ENCODE measurements around the gene FUT8.

DNA sequence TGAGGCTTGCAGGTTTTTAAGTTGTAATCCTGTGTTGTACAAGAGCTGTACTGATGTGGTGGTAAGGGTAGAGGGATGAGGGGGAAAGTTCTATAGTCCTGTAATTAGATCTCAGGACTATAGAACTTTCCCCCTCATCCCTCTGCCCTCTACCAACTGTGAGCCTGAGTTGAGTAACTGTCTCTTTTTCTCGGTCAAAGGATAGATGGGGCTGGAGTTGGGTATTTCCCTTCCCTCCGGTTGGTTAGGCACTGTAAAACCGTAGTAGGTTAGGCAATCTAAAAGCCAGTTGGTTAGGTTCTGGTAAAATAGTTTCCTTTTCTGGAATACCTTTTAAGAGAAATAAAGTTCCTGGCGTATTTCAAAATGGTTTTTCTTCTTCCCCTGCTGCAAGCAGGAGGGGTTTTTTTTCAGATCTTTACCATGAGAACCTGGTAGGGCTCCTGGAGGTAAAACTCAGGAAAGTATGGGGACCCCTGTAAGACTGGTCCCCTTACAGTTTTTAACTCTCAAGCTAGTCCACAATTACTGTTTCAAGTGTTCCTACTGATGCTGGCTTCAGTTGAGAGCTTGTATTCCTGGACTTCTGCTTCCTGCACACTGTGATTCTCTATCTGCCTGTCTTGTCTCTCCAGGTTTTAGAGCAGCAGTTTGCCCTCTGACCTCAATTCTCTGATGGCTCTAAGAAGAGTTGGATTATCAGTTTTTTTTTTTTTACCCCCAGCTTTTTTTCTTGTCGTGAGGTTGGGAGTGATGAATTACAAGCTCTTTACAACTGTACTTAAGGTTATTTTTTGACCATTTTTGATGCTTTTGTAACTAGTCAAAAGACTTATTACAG, 58.7 kb downstream of the FUT8 start:
- TF ChIP-seq POLR2A (IDR thresholded peaks at IDR 0.05) (no peak), POLR2AphosphoS5 (IDR thresholded peaks at IDR 0.05) (no peak), EP300 (IDR thresholded peaks at IDR 0.05) (no peak)
- TF ChIP-seq, protein P1, sequence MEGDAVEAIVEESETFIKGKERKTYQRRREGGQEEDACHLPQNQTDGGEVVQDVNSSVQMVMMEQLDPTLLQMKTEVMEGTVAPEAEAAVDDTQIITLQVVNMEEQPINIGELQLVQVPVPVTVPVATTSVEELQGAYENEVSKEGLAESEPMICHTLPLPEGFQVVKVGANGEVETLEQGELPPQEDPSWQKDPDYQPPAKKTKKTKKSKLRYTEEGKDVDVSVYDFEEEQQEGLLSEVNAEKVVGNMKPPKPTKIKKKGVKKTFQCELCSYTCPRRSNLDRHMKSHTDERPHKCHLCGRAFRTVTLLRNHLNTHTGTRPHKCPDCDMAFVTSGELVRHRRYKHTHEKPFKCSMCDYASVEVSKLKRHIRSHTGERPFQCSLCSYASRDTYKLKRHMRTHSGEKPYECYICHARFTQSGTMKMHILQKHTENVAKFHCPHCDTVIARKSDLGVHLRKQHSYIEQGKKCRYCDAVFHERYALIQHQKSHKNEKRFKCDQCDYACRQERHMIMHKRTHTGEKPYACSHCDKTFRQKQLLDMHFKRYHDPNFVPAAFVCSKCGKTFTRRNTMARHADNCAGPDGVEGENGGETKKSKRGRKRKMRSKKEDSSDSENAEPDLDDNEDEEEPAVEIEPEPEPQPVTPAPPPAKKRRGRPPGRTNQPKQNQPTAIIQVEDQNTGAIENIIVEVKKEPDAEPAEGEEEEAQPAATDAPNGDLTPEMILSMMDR (IDR thresholded peaks at IDR 0.05): no peak

Measured in suprapubic skin (tissue), 4 donors.